Effector memory CD8-positive, alpha-beta T cell (primary cell): ENCODE data around the gene THBS1.

Experiments used
- ATAC-seq: fragments of 150-1000 bp; cut with Tn5 transposase; replicated peaks from 2 replicates; pipeline ENCODE4 v1.10.0; 2021; ENCODE audit warnings: mild to moderate bottlenecking, moderate library complexity
- DNase-seq, 3 experiments: peaks; one replicate each; pipeline ENCODE4 v3.0.0; 2021
- H3K27ac Mint-ChIP-seq, 2 donors: one replicate each; pipeline ENCODE4 v1.8.0; 2022; ENCODE audit warnings: mild to moderate bottlenecking in 2 of 2, mixed read lengths in 2 of 2, moderate library complexity in 2 of 2
- H3K27me3 Mint-ChIP-seq, 2 donors: one replicate each; pipeline ENCODE4 v1.8.0; 2022; ENCODE audit warnings: mixed read lengths in 2 of 2
- H3K36me3 Mint-ChIP-seq: one replicate; pipeline ENCODE4 v1.8.0; 2022; ENCODE audit warnings: mild to moderate bottlenecking, moderate library complexity, mixed read lengths; ENCODE audit not compliant: insufficient read depth
- H3K4me1 Mint-ChIP-seq, 2 donors: one replicate each; pipeline ENCODE4 v1.8.0; 2022; ENCODE audit warnings: low read depth in 2 of 2, mixed read lengths in 2 of 2
- H3K4me3 Mint-ChIP-seq, 2 donors: one replicate each; pipeline ENCODE4 v1.8.0; 2022; ENCODE audit warnings: mild to moderate bottlenecking in 2 of 2, mixed read lengths in 2 of 2, moderate library complexity in 2 of 2
- H3K9me3 Mint-ChIP-seq, 2 donors: one replicate each; pipeline ENCODE4 v1.8.0; 2022; ENCODE audit warnings: mixed read lengths in 2 of 2

THBS1 gene

GRCh38 chr15:39610665-39611064, 29.8 kb downstream of the THBS1 start:
- ATAC-seq = no peak
- H3K27me3 Mint-ChIP-seq = no peaks in the 10 kb centered on the region
- H3K27ac Mint-ChIP-seq = no peak overlapping the region
- H3K9me3 Mint-ChIP-seq = peaks cover 7 to 16% of the 10 kb centered on the region in 2 donors
- H3K36me3 Mint-ChIP-seq = no peaks in the 10 kb centered on the region
- no peak for DNase-seq
- H3K4me3 Mint-ChIP-seq = no peak overlapping the region
- peaks cover 13 to 15% of the 10 kb centered on the region in 2 donors for H3K4me1 Mint-ChIP-seq

DNA sequence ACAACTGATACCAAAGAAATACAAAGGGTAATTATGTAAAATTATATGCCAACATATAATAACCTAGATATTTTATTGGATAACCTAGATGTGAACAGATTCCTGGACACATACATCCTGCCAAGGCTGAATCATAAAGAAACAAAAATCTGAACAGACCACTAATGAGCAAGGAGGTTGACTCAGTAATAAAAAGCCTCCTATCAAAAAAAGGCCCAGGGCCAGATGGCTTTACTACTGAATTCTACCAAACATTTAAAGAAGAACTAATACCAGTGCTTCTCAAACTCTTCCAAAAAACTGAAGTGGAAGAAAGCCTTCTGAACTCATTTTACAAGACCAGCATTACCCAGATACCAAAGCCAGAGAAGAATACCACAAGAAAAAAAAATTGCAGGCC, 32.4 kb downstream of the THBS1 start:
- H3K27ac Mint-ChIP-seq = no peak overlapping the region
- H3K27me3 Mint-ChIP-seq = no peaks in the 10 kb centered on the region
- no peak for DNase-seq
- no peak overlapping the region for H3K4me3 Mint-ChIP-seq
- no peak for ATAC-seq
- no peaks in the 10 kb centered on the region for H3K36me3 Mint-ChIP-seq
- peaks cover 11 to 14% of the 10 kb centered on the region in 2 donors for H3K4me1 Mint-ChIP-seq
- H3K9me3 Mint-ChIP-seq = peaks cover 10 to 23% of the 10 kb centered on the region in 2 donors

- Mint-ChIP-seq H3K4me1 (peaks cover 5 to 9% of the 10 kb centered on the region in 2 donors), H3K27me3 (no peaks in the 10 kb centered on the region), H3K4me3 (no peak overlapping the region), H3K9me3 (peaks cover 10 to 23% of the 10 kb centered on the region in 2 donors), H3K27ac (no peak overlapping the region), H3K36me3 (no peaks in the 10 kb centered on the region)
- ATAC-seq = no peak
- no peak for DNase-seq
Measured at GRCh38 chr15:39613861-39614260, 33.0 kb downstream of the THBS1 start.

DNA sequence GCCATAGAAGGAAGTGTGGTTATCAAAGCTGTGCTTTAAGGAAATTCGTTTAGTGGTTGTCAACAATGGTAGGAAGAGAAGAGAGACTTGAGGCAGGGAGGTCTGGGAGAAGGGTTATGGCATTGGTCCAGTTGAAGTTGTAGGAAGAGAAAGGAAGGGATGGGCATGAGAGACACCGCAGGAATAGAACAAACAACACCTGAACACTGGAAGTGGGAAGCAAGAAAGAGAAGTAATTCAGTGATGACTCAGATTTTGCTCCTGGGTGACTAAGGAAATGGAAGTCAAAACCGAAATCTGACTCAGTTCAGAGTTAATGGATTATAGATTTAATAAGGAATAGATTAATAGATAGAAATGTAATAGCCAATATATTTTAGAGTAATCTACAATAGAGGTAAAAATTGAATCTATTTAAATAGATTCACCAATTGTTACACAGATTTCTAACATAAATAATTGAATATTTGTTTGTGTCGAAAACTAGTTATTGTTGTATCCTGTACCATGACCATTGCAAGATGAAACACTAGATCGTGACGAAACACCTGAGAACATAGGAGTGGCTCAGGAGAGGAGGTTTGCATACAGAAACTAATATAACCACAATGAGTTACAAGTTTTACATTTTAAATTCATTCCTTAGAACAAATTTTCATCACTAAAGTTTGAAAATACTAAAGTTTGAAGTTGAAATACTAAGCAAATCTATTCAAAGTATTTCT, 36.0 kb downstream of the THBS1 start:
- Mint-ChIP-seq H3K36me3 (no peaks in the 10 kb centered on the region), H3K9me3 (peaks cover 6 to 11% of the 10 kb centered on the region in 2 donors), H3K27ac (peak overlapping the region in 1 of 2 donors; percentile 30), H3K27me3 (no peaks in the 10 kb centered on the region), H3K4me3 (no peak overlapping the region), H3K4me1 (peaks cover 6 to 19% of the 10 kb centered on the region in 2 donors)
- DNase-seq (no peak), ATAC-seq (no peak)

DNA sequence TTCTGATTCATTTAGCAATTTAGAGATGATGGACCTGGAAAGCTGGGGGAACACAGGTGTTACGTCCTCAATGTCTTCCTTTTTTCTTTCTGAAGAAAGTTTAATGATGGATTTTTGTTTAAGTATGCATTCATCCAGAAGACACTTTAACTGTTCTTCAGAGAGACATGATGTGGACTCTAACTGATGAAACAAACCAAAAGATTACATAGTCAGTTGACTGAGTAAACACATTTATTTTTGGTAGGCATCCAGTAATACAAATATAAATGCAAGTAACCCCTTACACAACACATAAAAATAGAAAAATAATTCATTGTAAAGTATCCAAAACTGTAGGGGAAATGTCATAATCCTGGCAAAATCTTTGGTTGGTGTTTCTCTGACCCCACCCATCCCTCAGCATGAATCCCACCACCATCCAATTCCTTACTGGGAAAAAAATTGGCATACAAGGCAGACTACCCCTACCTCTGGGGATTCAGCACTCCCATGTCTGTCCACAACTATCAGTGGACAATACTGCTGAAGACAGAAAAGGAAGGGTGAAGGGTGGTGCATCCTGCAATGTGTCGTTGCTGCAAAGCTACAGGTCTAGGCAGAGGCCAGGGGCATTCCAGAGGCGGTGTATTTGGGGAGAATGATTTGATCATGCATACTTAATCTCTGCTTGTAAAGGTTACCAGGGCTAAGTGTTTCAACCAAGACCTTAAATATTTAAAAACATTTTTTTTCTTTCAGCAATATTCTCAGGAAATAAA, 37.4 kb downstream of the THBS1 start:
- Mint-ChIP-seq H3K36me3 (no peaks in the 10 kb centered on the region), H3K27me3 (no peaks in the 10 kb centered on the region), H3K27ac (no peak overlapping the region), H3K9me3 (peaks cover 8 to 13% of the 10 kb centered on the region in 2 donors), H3K4me3 (no peak overlapping the region), H3K4me1 (peaks cover 19 to 32% of the 10 kb centered on the region in 2 donors)
- ATAC-seq = no peak
- DNase-seq = no peak

GRCh38 chr15:39621210-39621609, 40.3 kb downstream of the THBS1 start:
- DNase-seq = no peak
- Mint-ChIP-seq H3K4me1 (peaks cover 46 to 61% of the 10 kb centered on the region in 2 donors), H3K27ac (peak overlapping the region; percentile 100), H3K4me3 (no peak overlapping the region), H3K27me3 (no peaks in the 10 kb centered on the region), H3K36me3 (peaks cover 17% of the 10 kb centered on the region), H3K9me3 (peaks cover 7 to 24% of the 10 kb centered on the region in 2 donors)
- ATAC-seq = no peak

DNA sequence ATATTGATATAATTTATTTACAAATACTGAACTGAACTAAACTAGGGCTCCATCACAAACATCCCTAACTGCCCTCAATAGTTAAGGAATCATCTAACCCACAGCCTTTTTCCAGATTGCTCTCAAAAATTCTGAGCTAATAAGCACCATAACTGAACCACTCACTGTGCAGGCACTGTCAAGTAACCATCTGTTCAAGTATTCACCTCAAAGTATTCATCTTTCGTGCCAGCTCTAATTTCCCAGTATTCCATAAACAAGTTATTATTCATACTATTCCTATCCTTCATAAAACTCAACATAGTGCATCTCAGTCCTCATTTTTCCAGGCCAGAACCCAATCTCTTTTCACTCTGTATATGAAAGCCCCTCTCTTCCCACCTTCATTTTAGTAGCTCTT, 41.1 kb downstream of the THBS1 start:
- DNase-seq (no peak), ATAC-seq (no peak)
- Mint-ChIP-seq H3K4me3 (peak overlapping the region in 1 of 2 donors; percentile 85), H3K36me3 (peaks cover 17% of the 10 kb centered on the region), H3K4me1 (peaks cover 53 to 62% of the 10 kb centered on the region in 2 donors), H3K27ac (peak overlapping the region; percentile 100), H3K9me3 (peaks cover 4 to 17% of the 10 kb centered on the region in 2 donors), H3K27me3 (no peaks in the 10 kb centered on the region)

GRCh38 chr15:39622660-39623516, 42.0 kb downstream of the THBS1 start:
- peak overlapping the region; percentile 85 to 89 for H3K4me3 Mint-ChIP-seq
- ATAC-seq = no peak

GRCh38 chr15:39623529-39623931, 42.7 kb downstream of the THBS1 start:
- Mint-ChIP-seq H3K27ac (peak overlapping the region; percentile 100), H3K36me3 (peaks cover 18% of the 10 kb centered on the region), H3K4me1 (peaks cover 65 to 77% of the 10 kb centered on the region in 2 donors), H3K4me3 (peak overlapping the region; percentile 85 to 89), H3K9me3 (peaks cover 4 to 17% of the 10 kb centered on the region in 2 donors), H3K27me3 (no peaks in the 10 kb centered on the region)
- DNase-seq (peak; percentile 62 to 64 (median 63)), ATAC-seq (peak; percentile 74)

More at GRCh38 chr15:39622660-39623516, 42.0 kb downstream of the THBS1 start:
- Mint-ChIP-seq H3K27ac (peak overlapping the region; percentile 100), H3K36me3 (peaks cover 17% of the 10 kb centered on the region), H3K27me3 (no peaks in the 10 kb centered on the region), H3K9me3 (peaks cover 4 to 17% of the 10 kb centered on the region in 2 donors), H3K4me1 (peaks cover 59 to 71% of the 10 kb centered on the region in 2 donors)
- DNase-seq = no peak

DNA sequence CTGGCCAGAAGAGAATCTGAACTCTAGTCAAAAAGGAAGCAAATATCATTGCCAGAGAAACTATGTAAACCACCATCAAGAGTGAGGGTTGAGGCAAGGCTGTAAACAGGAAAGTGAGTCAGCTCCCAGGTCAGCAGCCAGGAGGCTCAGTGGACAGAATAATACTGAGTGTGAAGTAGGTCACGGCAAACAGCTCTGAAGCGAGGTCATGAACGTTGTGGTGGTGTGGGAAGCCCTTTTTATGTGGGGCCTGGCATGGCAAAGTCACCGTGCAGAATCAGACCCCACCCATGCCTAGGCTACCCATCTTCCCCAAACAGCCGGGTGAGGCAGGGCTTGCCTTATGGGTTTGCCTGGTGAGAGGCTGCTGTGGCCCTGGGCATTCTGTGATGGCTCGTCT, 43.9 kb downstream of the THBS1 start:
- Mint-ChIP-seq H3K9me3 (peaks cover 4 to 17% of the 10 kb centered on the region in 2 donors), H3K27me3 (no peaks in the 10 kb centered on the region), H3K36me3 (peaks cover 26% of the 10 kb centered on the region), H3K4me3 (peak overlapping the region; percentile 85 to 89), H3K27ac (peak overlapping the region; percentile 100), H3K4me1 (peaks cover 77 to 89% of the 10 kb centered on the region in 2 donors)
- ATAC-seq = peak; percentile 65
- peak; percentile 78 to 79 (median 79) for DNase-seq

DNA sequence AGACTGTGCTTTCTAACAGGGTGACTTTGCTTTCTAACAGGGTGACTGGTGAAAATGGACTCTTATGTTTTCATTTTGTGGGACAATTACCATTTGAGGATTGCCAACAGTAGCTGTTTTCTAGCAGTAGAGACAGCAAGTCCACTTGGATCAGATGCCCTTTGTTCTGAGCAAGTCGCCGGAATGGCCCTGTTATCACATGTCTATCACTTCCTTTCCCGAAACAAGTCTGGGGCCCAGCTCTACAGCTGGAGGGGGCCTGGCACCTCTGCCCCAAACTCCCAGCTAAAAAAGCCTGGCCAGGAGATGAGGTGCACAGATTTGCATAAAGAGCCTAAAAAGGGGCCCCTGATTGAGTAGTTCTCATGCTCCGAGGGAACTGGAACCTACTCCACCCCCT, 44.6 kb downstream of the THBS1 start:
- peaks cover 4 to 17% of the 10 kb centered on the region in 2 donors for H3K9me3 Mint-ChIP-seq
- DNase-seq (no peak), ATAC-seq (no peak)
- peak overlapping the region; percentile 100 for H3K27ac Mint-ChIP-seq
- H3K27me3 Mint-ChIP-seq = no peaks in the 10 kb centered on the region
- H3K36me3 Mint-ChIP-seq = peaks cover 26% of the 10 kb centered on the region
- peaks cover 83 to 92% of the 10 kb centered on the region in 2 donors for H3K4me1 Mint-ChIP-seq
- peak overlapping the region; percentile 85 to 89 for H3K4me3 Mint-ChIP-seq

DNA sequence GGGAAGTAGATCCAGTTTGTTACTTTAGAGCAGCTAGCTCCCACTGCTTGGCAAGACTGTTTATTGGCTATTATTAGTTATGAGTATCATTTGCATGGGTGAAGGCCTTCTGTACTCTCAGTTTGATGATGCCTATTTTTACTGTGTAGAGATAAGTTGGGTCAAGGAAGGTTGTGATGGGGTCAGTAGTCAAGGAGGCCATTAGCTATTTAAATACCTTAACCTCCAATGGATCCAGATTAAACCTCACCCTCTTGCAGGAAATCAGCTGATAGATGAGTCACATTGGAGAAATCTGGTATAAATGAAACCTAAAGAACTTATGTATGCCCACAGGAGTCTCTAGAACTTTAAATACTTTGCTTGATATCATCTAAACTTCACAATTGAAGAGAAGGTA, 45.0 kb downstream of the THBS1 start:
- peaks cover 4 to 17% of the 10 kb centered on the region in 2 donors for H3K9me3 Mint-ChIP-seq
- peak overlapping the region; percentile 100 for H3K27ac Mint-ChIP-seq
- peaks cover 86 to 95% of the 10 kb centered on the region in 2 donors for H3K4me1 Mint-ChIP-seq
- ATAC-seq (no peak), DNase-seq (no peak)
- no peaks in the 10 kb centered on the region for H3K27me3 Mint-ChIP-seq
- H3K4me3 Mint-ChIP-seq = peak overlapping the region; percentile 85 to 89
- H3K36me3 Mint-ChIP-seq = peaks cover 26% of the 10 kb centered on the region
